CD14-positive monocyte (primary cell): Measurements from ENCODE around the gene REXO2. TPM values are rescaled to one million over a fixed set of nuclear protein-coding genes. Genes with fewer than 3 reads are reported as not detected.

Experiments
- DNase-seq, 3 donors: peaks; one replicate each; pipeline ENCODE4 v3.0.0-alpha.2; 2011 to 2022
- H2AFZ ChIP-seq: 2 replicates; pipeline ENCODE4 v1.6.0; 2012; ENCODE audit warnings: mild to moderate bottlenecking, low read depth, low read length, inconsistent platforms; ENCODE audit not compliant: insufficient read depth, poor library complexity, severe bottlenecking
- H3K27ac ChIP-seq, 2 donors: 1 replicate in 1 of 2; 2 replicates in 1 of 2; pipeline ENCODE4 v1.5.1; 2012 to 2013; ENCODE audit warnings: low read length in 2 of 2, control low read depth in 1 of 2, inconsistent platforms in 1 of 2, low read depth in 1 of 2, mild to moderate bottlenecking in 1 of 2
- H3K27me3 ChIP-seq, 2 donors: one replicate each; pipeline versions ENCODE4 v1.6.0 to v1.6.1; 2011 to 2013; ENCODE audit warnings: low read length in 2 of 2; ENCODE audit not compliant: control insufficient read depth in 2 of 2, insufficient read depth in 2 of 2
- H3K36me3 ChIP-seq, 2 donors: replicated peaks in 1 of 2; 1 replicate in 1 of 2; 2 replicates in 1 of 2; pipeline versions ENCODE4 v1.5.1 to v1.6.1; 2012 to 2013; ENCODE audit warnings: low read length in 2 of 2, control low read depth in 1 of 2, inconsistent platforms in 1 of 2, mild to moderate bottlenecking in 1 of 2; ENCODE audit not compliant: insufficient read depth in 2 of 2, control insufficient read depth in 1 of 2
- H3K4me1 ChIP-seq, 2 donors: 1 replicate in 1 of 2; 2 replicates in 1 of 2; pipeline versions ENCODE4 v1.5.1 to v1.6.1; 2012 to 2013; ENCODE audit warnings: low read length in 2 of 2, control low read depth in 1 of 2, inconsistent platforms in 1 of 2, mild to moderate bottlenecking in 1 of 2, moderate library complexity in 1 of 2; ENCODE audit not compliant: insufficient read depth in 2 of 2, control insufficient read depth in 1 of 2
- H3K4me2 ChIP-seq: replicated peaks from 2 replicates; pipeline ENCODE3; 2012; ENCODE audit warnings: low read length, moderate library complexity, mild to moderate bottlenecking; ENCODE audit not compliant: poor library complexity, severe bottlenecking; ENCODE audit errors: extremely low read depth
- H3K4me3 ChIP-seq, 3 experiments: fragments of 200-600 bp in 1 of 3; sonication (generic) in 1 of 3; replicated peaks in 1 of 3; 1 replicate in 2 of 3; 2 replicates in 1 of 3; pipeline ENCODE4 v1.5.1; 2011 to 2013; ENCODE audit warnings: low read length in 3 of 3, mild to moderate bottlenecking in 3 of 3, control low read depth in 2 of 3, low read depth in 2 of 3, inconsistent platforms in 1 of 3, moderate library complexity in 1 of 3
- H3K79me2 ChIP-seq: 2 replicates; pipeline ENCODE4 v1.6.0; 2012; ENCODE audit warnings: mild to moderate bottlenecking, control low read depth, inconsistent platforms, low read length, moderate library complexity; ENCODE audit not compliant: insufficient read depth
- H3K9ac ChIP-seq: 2 replicates; pipeline ENCODE4 v1.6.0; 2017; ENCODE audit warnings: low read length, mild to moderate bottlenecking; ENCODE audit not compliant: insufficient read depth, poor library complexity, severe bottlenecking
- H3K9me3 ChIP-seq, 2 donors: replicated peaks in 1 of 2; 1 replicate in 1 of 2; 2 replicates in 1 of 2; pipeline versions ENCODE4 v1.5.1 to v1.6.1; 2012 to 2013; ENCODE audit warnings: low read length in 2 of 2, control low read depth in 1 of 2; ENCODE audit not compliant: control insufficient read depth in 1 of 2, insufficient read depth in 1 of 2
- H4K20me1 ChIP-seq: 2 replicates; pipeline ENCODE4 v1.6.0; 2012; ENCODE audit warnings: mild to moderate bottlenecking, low read length, control low read depth, moderate library complexity; ENCODE audit not compliant: insufficient read depth
- H3K27ac Mint-ChIP-seq, 7 donors: one replicate each; pipeline ENCODE4 v1.8.0; 2020; ENCODE audit warnings: mild to moderate bottlenecking in 7 of 7, mixed read lengths in 7 of 7, moderate library complexity in 6 of 7, inconsistent platforms in 2 of 7
- H3K27me3 Mint-ChIP-seq, 3 donors: one replicate each; pipeline ENCODE4 v1.8.0; 2021 to 2022; ENCODE audit warnings: low read depth in 3 of 3, mild to moderate bottlenecking in 3 of 3, mixed read lengths in 3 of 3, moderate library complexity in 3 of 3, inconsistent platforms in 1 of 3
- H3K36me3 Mint-ChIP-seq, 2 donors: one replicate each; pipeline ENCODE4 v1.8.0; 2020; ENCODE audit warnings: mixed read lengths in 2 of 2, inconsistent platforms in 1 of 2, mild to moderate bottlenecking in 1 of 2
- H3K4me1 Mint-ChIP-seq: one replicate; pipeline ENCODE4 v1.8.0; 2020; ENCODE audit warnings: mild to moderate bottlenecking, mixed read lengths
- H3K4me3 Mint-ChIP-seq, 2 donors: one replicate each; pipeline ENCODE4 v1.8.0; 2020; ENCODE audit warnings: mild to moderate bottlenecking in 2 of 2, mixed read lengths in 2 of 2, moderate library complexity in 1 of 2
- H3K9me3 Mint-ChIP-seq, 7 donors: one replicate each; pipeline ENCODE4 v1.8.0; 2020 to 2022; ENCODE audit warnings: mixed read lengths in 7 of 7, mild to moderate bottlenecking in 6 of 7, moderate library complexity in 6 of 7, inconsistent platforms in 2 of 7
- CTCF ChIP-seq: fragments of 200-600 bp; IDR thresholded peaks from one replicate; pipeline ENCODE4 v1.8.0; 2022; ENCODE audit warnings: antibody characterized with exemption, mild to moderate bottlenecking
- WGBS: methylation state at CpG from one replicate; pipeline ENCODE4 v1.1.5; 2013; ENCODE audit warnings: missing lambda C conversion rate; ENCODE audit not compliant: insufficient coverage; 5-methylcytosine and 5-hydroxymethylcytosine counted together
- intact Hi-C, 2 donors: fragments of 100-400 bp; cut with micrococcal nuclease; formaldehyde crosslinking; loops; one replicate each; pipeline versions ENCODE4 v1.15.0 to v1.15.1; 2023
- polyA plus RNA-seq, 3 donors: library from polyadenylated mRNA; depleted of rRNA in 1 of 3; unstranded in 2 of 3; stranded (reverse) in 1 of 3; fragments of 300-500 nt in 2 of 3; fragments of >200 nt in 1 of 3; fragmentation: Illumina TruSeq in 2 of 3; gene quantifications; 1 replicate in 2 of 3; 2 replicates in 1 of 3; pipeline ENCODE4 v1.2.3, GENCODE V29; 2012 to 2021

Gene REXO2
- polyA plus RNA-seq, 3 donors, result 18.0 to 22.5 (median 22.2) TPM

DNA sequence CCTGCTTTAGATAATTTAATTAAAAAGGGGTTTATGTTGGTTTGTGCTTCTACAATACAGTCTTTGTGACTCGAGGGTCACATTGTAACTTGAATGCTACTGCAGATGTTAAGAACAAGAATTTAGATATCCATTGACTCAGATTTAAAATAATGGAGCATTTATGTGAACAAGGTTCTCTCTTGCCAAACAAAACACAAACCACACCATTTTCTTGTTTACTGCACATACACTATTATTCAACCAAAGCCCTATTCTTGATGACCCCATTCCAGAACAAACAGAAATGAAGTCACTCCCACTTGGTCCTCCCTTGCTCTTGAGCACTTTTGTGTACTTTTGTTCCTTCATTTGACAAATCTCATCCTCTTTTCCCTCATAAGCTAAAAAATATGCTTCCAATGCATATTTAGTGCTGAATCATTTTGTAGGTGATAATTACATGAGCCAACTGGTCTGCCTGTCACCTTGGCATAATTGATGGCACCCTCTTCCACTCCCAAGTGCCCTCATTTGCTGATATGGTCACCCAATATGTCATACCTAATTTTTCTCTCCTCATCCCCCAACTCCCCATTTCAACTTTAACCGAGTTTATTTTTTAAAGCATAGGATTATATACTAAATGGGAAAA is 41.8 kb upstream of the REXO2 start:
- intact Hi-C loops, result no loop called here
- no CpG with 5 or more reads among the region's 2 CpGs for WGBS
- peaks cover 26 to 39% of the 10 kb centered on the region in 2 donors for H3K4me1 ChIP-seq
- peaks cover 0 to 6% of the 10 kb centered on the region in 2 donors for H3K27me3 ChIP-seq
- H4K20me1 ChIP-seq, result no peaks in the 10 kb centered on the region
- no peak for TF ChIP-seq CTCF
- H3K27ac ChIP-seq, result peak overlapping the region in 1 of 2 donors; percentile 45
- Mint-ChIP-seq H3K9me3 (no peaks in the 10 kb centered on the region), H3K27ac (peak overlapping the region in 2 of 7 donors; percentile 16 to 25), H3K4me3 (no peak overlapping the region), H3K27me3 (peaks cover 3 to 9% (median 5%) of the 10 kb centered on the region in 3 donors), H3K36me3 (peaks cover 2 to 5% of the 10 kb centered on the region in 2 donors), H3K4me1 (peaks cover 33% of the 10 kb centered on the region)
- no peaks in the 10 kb centered on the region for H3K9me3 ChIP-seq
- H3K79me2 ChIP-seq, result peaks cover 36% of the 10 kb centered on the region
- no peak for DNase-seq
- H3K4me3 ChIP-seq, result no peak overlapping the region
- peaks cover 0 to under 1% of the 10 kb centered on the region in 2 donors for H3K36me3 ChIP-seq
- no peak overlapping the region for H2AFZ ChIP-seq
- no peak overlapping the region for H3K9ac ChIP-seq
- no peak overlapping the region for H3K4me2 ChIP-seq

- intact Hi-C loops, result loop anchor here in 1 of 2 donors (2.0 kb wide), 1 partner anchor 40 kb away; the partner anchor contains the start of gene REXO2
- H3K27ac Mint-ChIP-seq, result no peak overlapping the region
- Histone ChIP-seq H3K27ac (no peak overlapping the region), H3K9me3 (no peaks in the 10 kb centered on the region), H3K36me3 (peaks cover 4 to 10% of the 10 kb centered on the region in 2 donors), H3K4me2 (no peak overlapping the region), H3K79me2 (peaks cover 46% of the 10 kb centered on the region), H2AFZ (no peak overlapping the region), H3K9ac (no peak overlapping the region), H4K20me1 (no peaks in the 10 kb centered on the region), H3K4me3 (no peak overlapping the region), H3K4me1 (peaks cover 26 to 39% of the 10 kb centered on the region in 2 donors), H3K27me3 (no peaks in the 10 kb centered on the region)
- H3K4me1 Mint-ChIP-seq, result peaks cover 37% of the 10 kb centered on the region
- H3K36me3 Mint-ChIP-seq, result peaks cover 9 to 11% of the 10 kb centered on the region in 2 donors
- DNase-seq, result no peak
- no peak overlapping the region for H3K4me3 Mint-ChIP-seq
- H3K9me3 Mint-ChIP-seq, result no peaks in the 10 kb centered on the region
- TF ChIP-seq CTCF, result no peak
- WGBS, result 100% methylated on average over 1 of the region's 4 CpGs
- H3K27me3 Mint-ChIP-seq, result peaks cover 3 to 7% (median 5%) of the 10 kb centered on the region in 3 donors
Observed at GRCh38 chr11:114398303-114398920, 40.9 kb upstream of the REXO2 start.
